GM12801 (cell line): ENCODE data around the gene FARS2.

Experiments
- TF ChIP-seq, protein P1 (sequence below): IDR thresholded peaks from one replicate; pipeline ENCODE4 v1.5.1; 2011; ENCODE audit warnings: control low read depth; ENCODE audit not compliant: insufficient read length; ENCODE audit errors: extremely low read depth

Gene FARS2

DNA sequence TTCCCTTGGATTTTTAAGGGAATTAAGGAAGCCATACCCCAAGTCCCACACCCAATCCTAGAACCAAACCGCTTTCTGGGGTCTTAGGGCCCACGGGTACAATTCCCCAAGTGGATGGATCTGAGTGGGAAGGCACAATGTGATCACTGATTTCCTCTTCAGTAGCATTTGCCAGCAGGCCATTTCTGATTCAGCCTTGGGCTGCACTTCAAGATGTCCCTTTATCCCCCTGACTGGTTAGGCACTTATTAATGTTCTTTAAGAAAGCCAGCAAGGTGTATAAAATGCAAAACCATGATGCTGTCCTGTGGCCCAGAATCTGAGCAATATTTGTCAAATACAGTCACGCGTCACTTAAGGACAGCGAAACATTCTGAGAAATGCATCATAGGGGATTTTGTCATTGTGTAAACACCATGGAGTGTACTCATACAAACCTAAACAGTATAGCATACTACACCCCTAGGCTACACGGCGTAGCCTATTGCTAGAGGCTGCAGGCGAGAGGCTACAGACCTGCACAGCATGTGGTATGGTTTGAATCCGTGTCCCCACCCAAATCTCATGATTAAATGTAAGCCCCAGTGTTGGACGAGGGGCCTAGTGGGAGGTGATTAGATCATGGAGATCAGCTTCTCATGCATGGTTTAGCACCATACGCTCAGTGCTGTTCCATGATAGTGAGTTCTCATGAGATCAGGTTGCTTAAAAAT, 511.3 kb downstream of the FARS2 start:
- TF ChIP-seq, protein P1, sequence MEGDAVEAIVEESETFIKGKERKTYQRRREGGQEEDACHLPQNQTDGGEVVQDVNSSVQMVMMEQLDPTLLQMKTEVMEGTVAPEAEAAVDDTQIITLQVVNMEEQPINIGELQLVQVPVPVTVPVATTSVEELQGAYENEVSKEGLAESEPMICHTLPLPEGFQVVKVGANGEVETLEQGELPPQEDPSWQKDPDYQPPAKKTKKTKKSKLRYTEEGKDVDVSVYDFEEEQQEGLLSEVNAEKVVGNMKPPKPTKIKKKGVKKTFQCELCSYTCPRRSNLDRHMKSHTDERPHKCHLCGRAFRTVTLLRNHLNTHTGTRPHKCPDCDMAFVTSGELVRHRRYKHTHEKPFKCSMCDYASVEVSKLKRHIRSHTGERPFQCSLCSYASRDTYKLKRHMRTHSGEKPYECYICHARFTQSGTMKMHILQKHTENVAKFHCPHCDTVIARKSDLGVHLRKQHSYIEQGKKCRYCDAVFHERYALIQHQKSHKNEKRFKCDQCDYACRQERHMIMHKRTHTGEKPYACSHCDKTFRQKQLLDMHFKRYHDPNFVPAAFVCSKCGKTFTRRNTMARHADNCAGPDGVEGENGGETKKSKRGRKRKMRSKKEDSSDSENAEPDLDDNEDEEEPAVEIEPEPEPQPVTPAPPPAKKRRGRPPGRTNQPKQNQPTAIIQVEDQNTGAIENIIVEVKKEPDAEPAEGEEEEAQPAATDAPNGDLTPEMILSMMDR, result no peak

DNA sequence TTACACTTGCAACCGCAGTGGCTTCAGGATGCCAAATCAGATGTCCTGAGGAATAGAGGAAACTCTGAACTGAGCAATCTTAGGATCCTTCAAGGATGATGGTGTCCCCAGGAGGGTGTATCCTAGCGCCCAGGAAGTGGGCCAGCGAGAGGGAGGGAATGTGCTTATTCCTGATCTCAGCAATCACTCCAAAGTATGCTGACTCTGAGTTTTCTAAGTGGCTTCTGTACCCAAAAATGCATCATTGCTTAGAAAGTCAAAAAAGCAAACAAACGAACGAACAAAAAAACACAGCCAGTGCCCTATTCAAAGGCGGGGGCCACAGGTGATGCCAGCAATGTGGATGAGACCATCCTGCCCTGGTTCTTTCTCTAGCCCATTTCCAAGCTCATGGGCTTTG, 514.8 kb downstream of the FARS2 start:
- TF ChIP-seq, protein P1, result no peak

DNA sequence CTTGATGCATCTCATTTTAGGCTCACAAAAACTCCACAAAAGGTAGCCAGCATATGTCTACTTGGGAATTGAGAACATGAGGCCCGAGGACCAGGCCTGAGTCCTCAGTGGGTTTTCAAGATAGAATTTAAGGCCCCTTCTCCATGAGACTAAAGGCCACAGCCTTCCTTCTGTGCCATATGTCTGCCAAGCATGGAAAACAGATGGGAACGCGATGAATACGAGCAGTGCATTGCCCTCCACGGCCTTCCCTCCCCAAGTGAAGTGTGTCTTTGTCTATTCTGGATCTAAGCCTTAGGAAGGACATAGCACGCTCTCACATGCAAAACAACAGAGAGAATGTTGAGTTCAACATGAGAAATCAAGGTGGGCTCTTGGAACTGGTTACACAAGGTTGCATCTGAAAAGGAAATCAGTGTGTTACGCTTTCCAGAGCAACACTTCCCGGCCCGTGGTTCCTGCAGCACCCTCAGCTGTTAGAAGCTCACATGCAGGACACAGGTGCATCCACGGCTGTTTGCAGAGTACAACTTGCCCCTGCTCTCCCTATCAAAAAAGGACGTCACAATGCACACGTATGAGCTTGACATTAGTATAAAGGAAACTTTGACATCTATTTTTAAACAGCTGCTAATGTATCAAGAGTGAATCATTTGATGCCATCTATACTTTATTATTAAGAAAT, 515.5 kb downstream of the FARS2 start:
- TF ChIP-seq, protein P1, result no peak

DNA sequence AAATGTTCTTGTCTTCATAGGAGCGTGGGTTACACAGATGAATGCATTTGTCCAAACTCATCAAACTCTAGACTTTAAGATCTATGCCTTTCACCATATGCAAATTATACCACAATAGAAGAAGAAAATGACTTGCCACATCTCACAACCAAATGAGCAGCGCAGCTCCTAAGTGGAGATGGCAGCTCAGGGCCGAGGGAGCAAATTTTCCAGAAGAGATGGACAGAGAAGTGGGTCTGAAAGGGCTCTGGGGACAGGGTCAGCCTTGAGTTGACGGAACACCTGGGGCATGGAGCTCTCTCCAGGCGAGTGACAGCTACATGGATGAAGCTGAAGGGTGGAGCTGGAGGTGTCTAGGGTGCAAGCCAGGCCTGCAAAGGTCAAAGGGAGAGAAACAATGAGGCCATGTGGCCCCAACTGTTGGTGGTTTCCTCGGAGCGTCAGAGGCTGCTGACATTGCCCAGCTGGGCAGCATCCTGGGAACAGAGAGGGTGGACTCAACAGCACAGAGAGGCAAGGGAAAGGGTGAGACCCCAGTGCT, 517.1 kb downstream of the FARS2 start:
- TF ChIP-seq, protein P1, result no peak

DNA sequence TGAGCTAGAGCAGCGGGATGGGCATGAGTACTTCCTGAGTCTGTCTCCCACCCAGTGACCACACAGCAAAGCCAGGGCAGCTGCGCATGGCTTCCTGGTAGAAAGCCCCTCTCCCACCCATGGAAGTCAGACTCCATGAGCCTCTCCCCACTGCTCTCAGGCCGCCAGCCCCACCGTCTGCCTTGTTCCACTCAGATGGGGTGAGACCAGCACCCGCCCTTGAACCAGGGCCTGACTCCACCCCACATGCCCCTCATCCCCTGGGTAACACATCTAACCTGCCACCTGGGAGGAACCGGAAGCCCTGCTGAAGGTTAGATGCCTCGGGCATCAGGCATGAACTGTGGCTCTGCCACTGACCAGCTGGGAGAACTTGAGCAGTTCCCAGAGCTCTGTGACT, 517.6 kb downstream of the FARS2 start:
- TF ChIP-seq, protein P1, result no peak

DNA sequence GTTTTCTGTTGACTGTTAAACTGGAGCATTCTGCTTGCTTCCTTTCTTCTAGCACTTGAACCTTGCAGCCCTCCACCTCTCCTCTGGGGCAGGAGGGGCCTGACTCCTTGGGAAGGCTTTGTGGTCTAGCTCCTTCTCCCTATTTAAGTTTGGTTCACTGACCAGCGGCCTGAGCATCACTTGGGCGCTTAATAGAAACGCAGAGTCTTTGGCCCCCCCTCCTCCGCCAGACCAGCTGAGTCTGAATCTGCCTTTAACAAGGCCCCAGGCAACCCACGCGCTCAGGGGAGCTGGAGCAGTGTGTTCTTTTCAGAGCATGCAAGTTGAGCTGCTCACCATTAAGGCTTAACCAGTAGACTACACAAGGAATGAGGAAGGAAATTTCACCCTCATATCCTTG, 519.7 kb downstream of the FARS2 start:
- TF ChIP-seq, protein P1, result no peak

DNA sequence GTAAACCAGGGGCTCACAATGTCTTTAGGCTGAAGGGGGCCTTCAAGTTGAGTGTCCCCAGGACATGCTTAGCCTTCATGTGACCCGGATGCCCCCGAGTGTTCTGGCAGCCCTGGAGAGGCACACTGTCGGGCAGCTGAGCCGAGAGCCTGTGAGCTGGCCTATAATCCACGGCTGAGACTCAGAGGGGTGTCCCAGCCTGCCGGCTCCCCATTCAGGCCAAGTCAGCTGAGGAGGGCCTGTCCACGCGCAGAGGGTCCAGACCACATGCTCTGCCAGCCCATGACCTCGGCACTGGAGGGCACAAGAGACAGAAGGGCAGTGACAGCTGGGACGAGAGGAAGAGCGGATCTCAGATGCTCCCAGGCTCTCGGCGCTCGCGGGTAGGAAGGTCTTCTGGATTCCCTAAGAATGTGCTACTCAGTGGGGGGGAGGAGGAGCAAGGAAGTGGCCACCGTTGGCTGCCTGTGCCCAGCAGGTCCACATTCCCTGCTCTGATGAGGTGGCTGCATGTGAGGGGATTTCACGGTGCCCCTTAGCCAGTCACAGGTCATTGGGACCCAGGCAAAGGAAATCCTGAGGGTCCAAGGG, 520.7 kb downstream of the FARS2 start:
- TF ChIP-seq, protein P1, result no peak
